HS-27A (cell line): Measurements from ENCODE around the gene YY1AP1.
A peak's percentile ranks its signal among the peaks of the same experiment; 100 is the strongest.
"Not testable (repeated sequence)": the region's sequence is repeated elsewhere in the genome, so short reads cannot be mapped to it uniquely, and the experiment has no call there.

Source experiments
- DNase-seq: peaks from one replicate; pipeline ENCODE4 v3.0.0-alpha.2; 2012; ENCODE audit warnings: low read depth, missing footprints

The YY1AP1 gene

DNA sequence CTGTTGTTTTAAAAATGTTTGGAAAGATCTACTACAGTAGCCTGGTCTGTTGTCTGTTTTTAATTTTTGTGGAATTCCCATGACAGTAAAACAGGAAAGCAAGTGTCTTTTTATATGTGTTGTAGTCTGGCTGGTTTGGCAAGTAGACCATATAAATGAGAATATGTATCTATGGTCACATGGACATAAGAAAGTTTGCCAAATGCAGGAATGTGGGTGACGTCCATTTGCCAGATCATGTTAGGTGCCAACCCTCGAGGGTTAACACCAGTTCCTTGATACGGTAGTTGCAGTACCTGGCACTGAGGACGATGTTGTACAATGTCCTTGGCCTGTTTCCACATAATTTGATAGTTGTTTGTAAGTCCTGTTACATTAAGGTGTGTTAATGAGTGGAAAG, 6.5 kb upstream of the YY1AP1 start:
- no peak for DNase-seq

- DNase-seq = no peak
Measured at GRCh38 chr1:155694167-155694566, 5.6 kb upstream of the YY1AP1 start.

DNA sequence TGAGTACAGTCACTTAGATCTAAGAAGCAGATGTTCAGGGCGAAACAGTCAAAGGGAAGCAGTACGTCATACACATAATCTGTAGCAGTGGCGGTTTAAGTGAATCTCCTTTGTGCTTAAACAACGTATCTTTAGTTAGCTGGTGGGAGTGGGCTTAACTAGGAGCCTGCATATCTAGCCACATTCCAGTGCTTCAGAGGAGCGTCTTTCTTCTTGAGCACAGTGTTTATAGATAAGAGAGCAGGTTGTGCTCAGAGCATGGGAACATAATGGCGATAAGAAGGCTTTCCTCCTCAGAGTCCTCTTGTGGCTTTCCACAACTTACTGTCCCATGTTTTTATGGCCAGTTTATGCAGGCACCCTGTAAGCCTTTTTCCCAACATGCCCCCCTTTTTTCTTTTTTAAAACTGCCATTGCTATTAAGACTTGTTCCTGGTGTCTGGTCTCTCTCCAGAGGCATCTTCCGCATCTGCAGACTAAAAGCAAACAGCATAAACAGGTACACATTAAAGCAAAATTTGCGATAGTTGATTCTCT, 3.5 kb upstream of the YY1AP1 start:
- no peak for DNase-seq

GRCh38 chr1:155689081-155689607, 570 bp upstream of the YY1AP1 start, which contains the start of gene DAP3:
TSS of gene DAP3 (plus strand) at chr1:155689091. CDS start at chr1:155709780, 20,689 bp downstream.
- not testable (repeated sequence) for DNase-seq

- not testable (repeated sequence) for DNase-seq
Measured at GRCh38 chr1:155687705-155688323, 760 bp downstream of the YY1AP1 start.

DNA sequence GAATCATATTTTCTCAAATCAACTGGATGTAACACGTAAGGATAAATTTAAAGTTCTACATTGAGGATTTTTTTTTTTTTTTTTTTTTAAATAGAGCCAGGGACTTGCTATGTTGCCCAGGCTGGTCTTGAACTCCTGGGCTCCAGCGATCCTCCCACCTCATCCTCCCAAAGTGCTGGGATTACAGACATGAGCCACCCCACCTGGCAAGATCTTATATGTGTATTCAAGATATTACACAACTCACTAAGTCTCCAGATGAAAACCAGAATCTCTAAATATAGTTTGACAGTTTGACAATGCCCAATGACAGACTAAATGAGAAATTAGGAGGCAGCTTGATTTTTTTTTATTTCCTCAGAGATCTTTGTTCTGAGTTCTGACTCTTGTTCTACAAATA, 6.8 kb downstream of the YY1AP1 start:
- no peak for DNase-seq

DNA sequence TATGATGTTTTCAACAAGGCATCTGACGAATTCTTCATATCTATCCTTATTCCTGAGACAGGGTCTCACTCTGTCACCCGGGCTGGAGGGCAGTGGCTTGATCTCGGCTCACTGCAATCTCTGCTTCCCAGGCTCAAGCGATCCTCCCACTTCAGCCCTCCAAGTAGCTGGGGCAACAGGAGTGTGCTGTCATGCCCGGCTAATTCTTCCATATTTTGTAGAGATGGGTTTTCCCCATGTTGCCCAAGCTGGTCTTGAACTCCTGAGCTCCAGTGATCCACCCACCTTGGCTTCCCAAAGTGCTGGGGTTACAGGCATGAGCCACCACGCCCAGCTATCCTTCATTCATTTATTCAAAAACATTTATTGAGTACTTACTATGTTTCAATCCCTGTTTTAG, 8.0 kb downstream of the YY1AP1 start:
- DNase-seq = no peak

DNA sequence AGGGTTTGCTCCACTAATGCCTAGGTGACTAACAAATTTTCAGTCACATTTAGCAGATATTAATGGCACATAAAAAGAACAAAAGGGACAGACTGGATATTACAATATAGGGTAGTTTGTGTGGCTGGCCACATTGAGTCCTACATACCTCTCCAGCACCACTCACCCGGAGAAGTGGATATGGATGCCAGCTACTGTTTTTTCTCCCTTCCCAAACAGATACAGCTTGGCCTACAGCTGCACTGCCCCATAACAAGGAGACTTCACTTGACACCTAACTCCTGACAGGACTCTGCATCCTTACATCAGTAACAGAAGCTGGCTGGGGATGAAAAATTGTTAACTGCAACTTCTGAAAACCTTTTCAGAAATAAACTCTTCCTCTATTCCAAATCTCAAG, 9.6 kb downstream of the YY1AP1 start:
- DNase-seq = not testable (repeated sequence)

- DNase-seq = no peak
Measured at GRCh38 chr1:155678027-155678426, 10.5 kb downstream of the YY1AP1 start.

DNA sequence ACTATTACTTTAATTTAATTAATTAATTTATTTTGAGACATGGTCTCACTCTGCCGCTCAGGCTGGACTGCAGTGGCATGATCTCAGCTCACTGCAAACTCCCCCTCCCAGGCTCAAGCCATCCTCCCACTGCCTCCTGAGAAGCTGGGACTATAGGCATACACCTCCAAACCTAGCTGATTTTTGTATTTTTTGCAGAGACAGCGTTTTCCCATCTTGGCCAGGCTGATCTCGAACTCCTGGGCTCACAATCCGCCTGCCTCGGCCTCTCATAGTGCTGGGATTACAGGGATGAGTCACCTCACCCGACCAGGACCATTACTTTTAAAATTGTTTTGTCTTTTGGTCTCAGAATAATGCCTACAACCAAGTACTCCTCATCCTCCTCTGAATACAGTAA, 15.6 kb downstream of the YY1AP1 start:
- DNase-seq = no peak

DNA sequence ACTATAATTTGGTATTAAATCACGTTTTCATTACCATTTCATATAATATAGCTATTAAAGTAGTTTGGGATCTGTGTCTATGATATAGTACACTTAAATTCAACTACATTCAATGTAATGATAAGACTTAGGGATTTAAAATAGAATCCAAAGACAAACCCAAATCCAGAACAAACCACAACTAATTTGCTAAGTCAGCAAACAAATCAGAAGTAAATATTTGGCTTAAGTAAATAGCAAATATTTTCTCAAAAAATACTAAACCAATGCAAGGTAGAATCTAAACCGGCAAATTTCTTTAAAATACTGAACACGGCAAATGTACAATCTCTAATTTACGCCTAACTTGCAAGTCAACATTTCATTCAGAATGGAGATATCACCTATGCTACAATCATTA, 16.8 kb downstream of the YY1AP1 start:
- DNase-seq = no peak

GRCh38 chr1:155669233-155670162, 19.1 kb downstream of the YY1AP1 start:
- no peak for DNase-seq

GRCh38 chr1:155661239-155661638, 27.3 kb downstream of the YY1AP1 start:
- DNase-seq = not testable (repeated sequence)

GRCh38 chr1:155657463-155657862, 31.1 kb downstream of the YY1AP1 start:
- DNase-seq = no peak

DNA sequence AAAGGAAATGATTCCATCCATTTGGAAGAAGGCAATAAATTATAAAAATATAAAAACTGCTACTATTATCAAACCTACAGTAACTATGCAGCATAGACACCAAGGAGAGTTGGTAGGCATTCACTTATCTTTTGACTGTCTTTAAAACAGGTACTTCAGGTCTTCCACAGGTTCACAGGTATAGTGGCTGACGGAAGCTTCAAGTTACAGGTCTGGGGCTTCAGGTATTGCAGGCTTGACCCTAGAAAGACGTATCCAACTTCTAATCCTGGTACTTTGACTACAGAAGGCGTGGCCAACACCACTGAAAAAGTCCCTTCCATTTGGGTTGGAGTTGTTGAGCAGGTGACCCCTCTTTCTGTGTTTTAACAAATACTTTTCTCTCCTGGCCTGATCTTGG, 35.6 kb downstream of the YY1AP1 start:
- DNase-seq = no peak

- peak; percentile 7 for DNase-seq
Measured at GRCh38 chr1:155651861-155652661, 36.5 kb downstream of the YY1AP1 start.

GRCh38 chr1:155650231-155650757, 38.3 kb downstream of the YY1AP1 start:
- DNase-seq = no peak

- DNase-seq = no peak
Measured at GRCh38 chr1:155649676-155650075, 38.9 kb downstream of the YY1AP1 start.

GRCh38 chr1:155648207-155649147, 40.1 kb downstream of the YY1AP1 start:
- DNase-seq = peak; percentile 50

DNA sequence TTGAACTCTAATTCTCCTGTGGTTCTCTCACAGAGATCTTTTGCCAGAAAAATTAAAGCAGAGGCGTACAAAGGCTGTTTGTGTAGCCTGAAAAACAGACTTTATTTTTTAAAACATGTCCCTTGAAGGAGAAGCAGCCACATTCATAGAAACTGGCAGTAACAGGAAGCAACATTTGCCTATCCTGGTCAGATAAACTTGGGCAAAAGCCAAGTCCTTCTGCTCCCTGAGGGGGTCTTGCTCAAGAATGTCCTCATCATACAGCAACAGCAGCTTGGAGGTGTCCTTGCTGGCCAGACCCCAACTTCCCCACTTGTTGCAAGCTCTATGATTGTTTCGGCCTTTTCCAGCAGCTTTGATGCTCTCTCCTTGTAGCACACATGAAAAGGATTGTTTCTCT, 42.3 kb downstream of the YY1AP1 start:
- DNase-seq = no peak

DNA sequence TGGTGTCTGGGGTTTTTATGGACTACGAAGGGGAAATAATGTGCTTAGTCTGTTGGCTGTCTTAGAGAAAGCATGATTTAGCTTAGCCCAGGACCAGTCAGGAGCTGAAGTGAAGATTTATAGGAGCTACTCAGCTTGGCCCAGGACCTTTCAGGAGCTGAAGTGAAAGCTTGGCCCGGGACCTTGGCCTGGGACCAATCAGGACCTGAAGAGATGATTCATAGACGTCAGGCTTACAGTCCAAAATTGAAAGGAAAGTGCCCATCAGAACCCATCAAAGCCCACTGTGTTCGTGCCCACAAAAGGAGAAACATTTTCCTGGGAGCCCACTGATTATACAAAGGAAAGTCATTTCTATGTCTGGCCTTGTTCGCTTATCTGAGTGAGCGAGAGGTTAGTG, 42.9 kb downstream of the YY1AP1 start:
- no peak for DNase-seq
